Mammary epithelial cell (primary cell): ENCODE results near the gene KCNH1.

Experiments
- EZH2 ChIP-seq: IDR thresholded peaks from 2 replicates; pipeline ENCODE4 v1.6.1; 2012; ENCODE audit warnings: low read length, inconsistent platforms, borderline replicate concordance
- TF ChIP-seq, protein P1 (sequence below), 2 donors: IDR thresholded peaks in 1 of 2; conservative IDR thresholded peaks in 1 of 2; 2 replicates each; pipeline ENCODE4 v1.5.1; 2011 to 2012; ENCODE audit warnings: inconsistent platforms in 2 of 2, low read length in 2 of 2, mild to moderate bottlenecking in 2 of 2, control low read depth in 1 of 2, low read depth in 1 of 2; ENCODE audit not compliant: insufficient read depth in 1 of 2; ENCODE audit errors: extremely low read depth in 1 of 2

DNA sequence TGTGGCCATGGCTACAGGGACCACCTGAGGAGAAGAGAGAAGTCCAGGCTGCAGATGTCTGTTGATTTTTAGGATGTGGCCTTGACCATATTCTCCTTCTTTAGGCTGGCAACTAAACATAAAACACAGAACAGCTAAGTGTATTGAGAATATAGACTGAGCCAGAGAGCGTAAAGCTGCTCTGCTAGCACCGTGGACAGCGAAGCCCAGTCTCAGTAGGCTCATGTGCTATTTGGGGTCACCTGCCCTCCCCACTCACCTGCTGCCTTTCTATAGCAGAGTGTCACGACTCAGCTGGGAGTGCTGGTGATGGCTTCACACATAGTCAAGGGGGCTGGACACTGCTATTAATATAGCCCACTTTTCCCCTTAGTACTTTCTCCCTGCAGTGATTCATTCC is 278.5 kb downstream of the KCNH1 start:
- TF ChIP-seq, protein P1, sequence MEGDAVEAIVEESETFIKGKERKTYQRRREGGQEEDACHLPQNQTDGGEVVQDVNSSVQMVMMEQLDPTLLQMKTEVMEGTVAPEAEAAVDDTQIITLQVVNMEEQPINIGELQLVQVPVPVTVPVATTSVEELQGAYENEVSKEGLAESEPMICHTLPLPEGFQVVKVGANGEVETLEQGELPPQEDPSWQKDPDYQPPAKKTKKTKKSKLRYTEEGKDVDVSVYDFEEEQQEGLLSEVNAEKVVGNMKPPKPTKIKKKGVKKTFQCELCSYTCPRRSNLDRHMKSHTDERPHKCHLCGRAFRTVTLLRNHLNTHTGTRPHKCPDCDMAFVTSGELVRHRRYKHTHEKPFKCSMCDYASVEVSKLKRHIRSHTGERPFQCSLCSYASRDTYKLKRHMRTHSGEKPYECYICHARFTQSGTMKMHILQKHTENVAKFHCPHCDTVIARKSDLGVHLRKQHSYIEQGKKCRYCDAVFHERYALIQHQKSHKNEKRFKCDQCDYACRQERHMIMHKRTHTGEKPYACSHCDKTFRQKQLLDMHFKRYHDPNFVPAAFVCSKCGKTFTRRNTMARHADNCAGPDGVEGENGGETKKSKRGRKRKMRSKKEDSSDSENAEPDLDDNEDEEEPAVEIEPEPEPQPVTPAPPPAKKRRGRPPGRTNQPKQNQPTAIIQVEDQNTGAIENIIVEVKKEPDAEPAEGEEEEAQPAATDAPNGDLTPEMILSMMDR (conservative IDR thresholded peaks at IDR 0.05 in 1 of 2, IDR thresholded peaks at IDR 0.05 in 1 of 2; ENCODE audit: extremely low read depth in 1 of 2, insufficient read depth in 1 of 2, low read depth in 1 of 2, low read length in 2 of 2), result no peak
- no peak for TF ChIP-seq EZH2
